ENCODE measurements around the gene GTPBP1.
A peak's percentile ranks its signal among the peaks of the same experiment; 100 is the strongest.

The GTPBP1 gene

GRCh38 chr22:38705235-38706100, at the start of gene GTPBP1:
Gene GTPBP1, plus strand, starts transcription at chr22:38705944. Its CDS starts 12 bp downstream, at chr22:38705956.
- TF ChIP-seq CTCF (IDR thresholded peaks at IDR 0.05), result no peak

GRCh38 chr22:38656256-38657044, 49.3 kb upstream of the GTPBP1 start, which contains the start of the genes CBY1 and FAM227A:
Gene CBY1, plus strand, starts transcription at chr22:38656638. Its CDS starts 11,417 bp downstream, at chr22:38668055.
Gene FAM227A, minus strand, starts transcription at chr22:38656392. Its CDS starts 6,224 bp downstream, at chr22:38650168.
- TF ChIP-seq CTCF (IDR thresholded peaks at IDR 0.05), result no peak

- no peak for TF ChIP-seq CTCF (IDR thresholded peaks at IDR 0.05)
Measured at GRCh38 chr22:38657045-38657909, 48.5 kb upstream of the GTPBP1 start.

GRCh38 chr22:38674888-38675287, 30.9 kb upstream of the GTPBP1 start:
- no peak for TF ChIP-seq CTCF (IDR thresholded peaks at IDR 0.05)

GRCh38 chr22:38675833-38676232, 29.9 kb upstream of the GTPBP1 start:
- no peak for TF ChIP-seq CTCF (IDR thresholded peaks at IDR 0.05)

- peak; percentile 87 for TF ChIP-seq CTCF (IDR thresholded peaks at IDR 0.05)
Measured at GRCh38 chr22:38681582-38682335, 24.0 kb upstream of the GTPBP1 start, which contains the start of gene TOMM22. Gene TOMM22, plus strand, starts transcription at chr22:38681957. Its CDS starts 22 bp downstream, at chr22:38681979.

All from LNCAP (cell line).